HEK293 (cell line): ENCODE measurements around the gene HMGN5.

Experiments
- CTCF ChIA-PET: fragments of 350-600 bp; formaldehyde crosslinking; extraction: SDS; loops from one replicate; lab custom pipeline; 2021; ENCODE audit warnings: antibody characterized with exemption; lab: Yijun Ruan, JAX
- POLR2A ChIA-PET: fragments of 300-600 bp; formaldehyde crosslinking; extraction: SDS; loops from one replicate; lab custom pipeline; 2020; ENCODE audit warnings: antibody characterized with exemption, inconsistent platforms; lab: Yijun Ruan, JAX
- H3K27ac ChIP-seq: fragments of 200-500 bp; sonication (Bioruptor generic); 2 replicates; pipeline ENCODE4 v1.5.1; 2014; ENCODE audit warnings: low read depth, low read length, control low read depth, inconsistent platforms; ENCODE audit errors: extremely low read depth
- H3K36me3 ChIP-seq, 2 experiments: fragments of 200-500 bp in 1 of 2; sonication (Bioruptor generic) in 1 of 2; 1 replicate in 1 of 2; 2 replicates in 1 of 2; pipeline ENCODE4 v1.5.1; 2014 to 2017; ENCODE audit warnings: inconsistent platforms in 2 of 2, low read length in 2 of 2; ENCODE audit not compliant: control insufficient read depth in 2 of 2, insufficient read depth in 1 of 2
- H3K4me1 ChIP-seq: fragments of 200-500 bp; sonication (Bioruptor generic); 2 replicates; pipeline ENCODE4 v1.5.1; 2014; ENCODE audit warnings: mild to moderate bottlenecking, low read length, inconsistent platforms; ENCODE audit not compliant: control insufficient read depth, insufficient read depth
- H3K4me3 ChIP-seq: 2 replicates; pipeline ENCODE4 v1.5.1; 2011; ENCODE audit warnings: low read depth, mild to moderate bottlenecking, control low read depth, low read length, moderate library complexity
- H3K9me3 ChIP-seq: fragments of 200-500 bp; sonication (Bioruptor generic); 2 replicates; pipeline ENCODE4 v1.5.1; 2014; ENCODE audit warnings: low read depth, low read length, inconsistent platforms; ENCODE audit not compliant: control insufficient read depth, insufficient read depth
- FEZF1 ChIP-seq: fragments of 450-650 bp; formaldehyde crosslinking; IDR thresholded peaks from 2 replicates; pipeline ENCODE4 v1.5.1; 2016; ENCODE audit warnings: missing biosample characterization, missing genetic modification characterization
- KLF1 ChIP-seq: fragments of 450-650 bp; formaldehyde crosslinking; IDR thresholded peaks from 2 replicates; pipeline ENCODE4 v1.5.1; 2016; ENCODE audit warnings: missing biosample characterization, missing genetic modification characterization
- MEIS1 ChIP-seq: sonication (generic); formaldehyde crosslinking; IDR thresholded peaks from 2 replicates; pipeline ENCODE4 v1.8.1; 2022; ENCODE audit warnings: missing genetic modification reagents, mild to moderate bottlenecking, borderline replicate concordance
- REPIN1 ChIP-seq: fragments of 450-650 bp; formaldehyde crosslinking; IDR thresholded peaks from 2 replicates; pipeline ENCODE4 v1.5.1; 2017; ENCODE audit warnings: missing biosample characterization, missing genetic modification characterization, low read depth
- WT1 ChIP-seq: fragments of 450-650 bp; formaldehyde crosslinking; IDR thresholded peaks from 2 replicates; pipeline ENCODE4 v1.5.1; 2016; ENCODE audit warnings: missing biosample characterization, missing genetic modification characterization
- YY2 ChIP-seq: fragments of 450-650 bp; formaldehyde crosslinking; IDR thresholded peaks from 2 replicates; pipeline ENCODE4 v1.5.1; 2016; ENCODE audit warnings: missing biosample characterization, missing genetic modification characterization
- ZBTB7A ChIP-seq: fragments of 450-650 bp; formaldehyde crosslinking; IDR thresholded peaks from 2 replicates; pipeline ENCODE4 v1.5.1; 2016; ENCODE audit warnings: low read depth, missing biosample characterization, missing genetic modification characterization
- ZNF10 ChIP-seq: fragments of 450-650 bp; formaldehyde crosslinking; IDR thresholded peaks from 2 replicates; pipeline ENCODE4 v1.5.1; 2017; ENCODE audit warnings: missing biosample characterization, missing genetic modification characterization
- ZNF146 ChIP-seq: fragments of 450-650 bp; formaldehyde crosslinking; IDR thresholded peaks from 2 replicates; pipeline ENCODE4 v1.5.1; 2016; ENCODE audit warnings: missing biosample characterization, missing genetic modification characterization
- ZNF184 ChIP-seq: fragments of 450-650 bp; IDR thresholded peaks from 2 replicates; pipeline ENCODE4 v1.5.1; 2018; ENCODE audit warnings: missing biosample characterization, mild to moderate bottlenecking, missing genetic modification characterization
- ZNF211 ChIP-seq: fragments of 450-650 bp; formaldehyde crosslinking; IDR thresholded peaks from 2 replicates; pipeline ENCODE4 v1.5.1; 2016; ENCODE audit warnings: low read depth, missing biosample characterization, missing genetic modification characterization
- ZNF302 ChIP-seq: fragments of 450-650 bp; formaldehyde crosslinking; IDR thresholded peaks from 2 replicates; pipeline ENCODE4 v1.5.1; 2016; ENCODE audit warnings: missing biosample characterization, missing genetic modification characterization, low read depth
- ZNF335 ChIP-seq: fragments of 450-650 bp; formaldehyde crosslinking; conservative IDR thresholded peaks from 2 replicates; pipeline ENCODE4 v1.5.1; 2016; ENCODE audit warnings: missing biosample characterization, missing genetic modification characterization
- ZNF341 ChIP-seq: fragments of 450-650 bp; formaldehyde crosslinking; IDR thresholded peaks from 2 replicates; pipeline ENCODE4; 2016; ENCODE audit warnings: low read depth, missing biosample characterization, missing genetic modification characterization
- ZNF501 ChIP-seq: fragments of 450-650 bp; formaldehyde crosslinking; IDR thresholded peaks from 2 replicates; pipeline ENCODE4 v1.5.1; 2016; ENCODE audit warnings: missing biosample characterization, missing genetic modification characterization
- ZNF514 ChIP-seq: fragments of 450-650 bp; formaldehyde crosslinking; IDR thresholded peaks from 2 replicates; pipeline ENCODE4 v1.5.1; 2016; ENCODE audit warnings: missing biosample characterization, missing genetic modification characterization
- ZNF548 ChIP-seq: fragments of 450-650 bp; formaldehyde crosslinking; IDR thresholded peaks from 2 replicates; pipeline ENCODE4 v1.5.1; 2016; ENCODE audit warnings: missing biosample characterization, missing genetic modification characterization
- ZNF585B ChIP-seq: fragments of 450-650 bp; formaldehyde crosslinking; IDR thresholded peaks from 2 replicates; pipeline ENCODE4 v1.5.1; 2016; ENCODE audit warnings: missing biosample characterization, missing genetic modification characterization
- ZNF76 ChIP-seq: fragments of 450-650 bp; formaldehyde crosslinking; IDR thresholded peaks from 2 replicates; pipeline ENCODE4; 2016; ENCODE audit warnings: low read depth, missing biosample characterization, missing genetic modification characterization, borderline replicate concordance
- ZNF843 ChIP-seq: fragments of 450-650 bp; formaldehyde crosslinking; IDR thresholded peaks from 2 replicates; pipeline ENCODE4 v1.5.1; 2016; ENCODE audit warnings: missing biosample characterization, missing genetic modification characterization
- TF ChIP-seq, protein P1 (sequence below): fragments of 450-650 bp; formaldehyde crosslinking; IDR thresholded peaks from 2 replicates; pipeline ENCODE4 v1.5.1; 2016; ENCODE audit warnings: missing biosample characterization, missing genetic modification characterization
- TF ChIP-seq, protein P2 (sequence below): IDR thresholded peaks from 2 replicates; pipeline ENCODE4 v1.6.1; 2011; ENCODE audit warnings: mild to moderate bottlenecking, low read depth, low read length, borderline replicate concordance
- TF ChIP-seq, protein P3 (sequence below): fragments of 450-650 bp; formaldehyde crosslinking; IDR thresholded peaks from 2 replicates; pipeline ENCODE4 v1.5.1; 2016; ENCODE audit warnings: missing biosample characterization, missing genetic modification characterization
- TF ChIP-seq, protein P4 (sequence below): fragments of 450-650 bp; formaldehyde crosslinking; IDR thresholded peaks from 2 replicates; pipeline ENCODE4 v1.5.1; 2017; ENCODE audit warnings: missing biosample characterization, missing genetic modification characterization
- TF ChIP-seq, protein P5 (sequence below): fragments of 450-650 bp; formaldehyde crosslinking; IDR thresholded peaks from 2 replicates; pipeline ENCODE4 v1.5.1; 2016; ENCODE audit warnings: missing biosample characterization, missing genetic modification characterization, low read depth

HMGN5 gene, protein sequence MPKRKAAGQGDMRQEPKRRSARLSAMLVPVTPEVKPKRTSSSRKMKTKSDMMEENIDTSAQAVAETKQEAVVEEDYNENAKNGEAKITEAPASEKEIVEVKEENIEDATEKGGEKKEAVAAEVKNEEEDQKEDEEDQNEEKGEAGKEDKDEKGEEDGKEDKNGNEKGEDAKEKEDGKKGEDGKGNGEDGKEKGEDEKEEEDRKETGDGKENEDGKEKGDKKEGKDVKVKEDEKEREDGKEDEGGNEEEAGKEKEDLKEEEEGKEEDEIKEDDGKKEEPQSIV

DNA sequence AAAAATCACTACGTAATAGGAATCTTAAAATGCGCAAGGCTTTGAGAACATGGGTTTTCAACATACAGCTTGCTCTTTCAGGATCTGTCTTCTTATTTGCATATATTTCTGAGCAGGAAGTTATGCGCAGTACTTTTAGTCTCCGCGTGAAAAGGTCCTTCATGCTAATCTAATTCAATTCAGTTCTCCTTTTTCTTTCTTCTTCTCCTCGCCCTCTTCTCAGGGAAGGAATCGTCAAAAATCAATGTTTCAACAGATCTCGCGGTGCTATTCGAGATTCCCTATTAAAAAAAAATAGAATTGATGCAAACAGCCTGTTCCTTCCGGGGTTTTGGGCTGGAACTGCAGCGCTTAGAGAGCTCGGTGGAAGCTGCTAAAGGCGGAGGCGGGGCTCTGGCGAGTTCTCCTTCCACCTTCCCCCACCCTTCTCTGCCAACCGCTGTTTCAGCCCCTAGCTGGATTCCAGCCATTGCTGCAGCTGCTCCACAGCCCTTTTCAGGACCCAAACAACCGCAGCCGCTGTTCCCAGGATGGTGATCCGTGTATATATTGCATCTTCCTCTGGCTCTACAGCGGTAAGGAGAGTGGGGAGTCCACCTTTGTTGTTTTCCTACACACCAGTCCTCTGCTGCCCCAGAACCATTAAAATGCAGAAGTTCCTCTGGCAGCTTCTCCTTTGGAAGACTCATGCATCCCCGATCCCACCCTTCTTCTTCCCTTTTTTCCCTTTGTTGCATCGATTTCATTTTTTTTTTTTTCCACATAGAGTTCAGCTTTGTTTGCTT, at the start of gene HMGN5, which contains the start of gene SH3BGRL:
Gene HMGN5 (minus strand): TSS at position 243 of the 785 bp plus-strand sequence. CDS start 80,364 bp downstream, outside the sequence.
Gene SH3BGRL (plus strand): TSS at position 432 of the 785 bp plus-strand sequence. CDS start 99 bp downstream, at position 531.
- CTCF ChIA-PET: interaction anchor here (0.6 to 0.7 kb wide), 4 partner anchors 9 to 392 kb away, joined by 3 to 4 read pairs (median 4); partner anchors contain the start of gene BRWD3
- Histone ChIP-seq H3K27ac (no peak within 1 kb of the TSS), H3K4me3 (peak within 1 kb of the TSS; percentile 37)
- TF ChIP-seq ZNF146 (tag by site-specific recombination) (no peak), ZNF501 (tag by site-specific recombination) (no peak), ZNF76 (tag by site-specific recombination) (no peak), ZBTB7A (no peak), YY2 (tag by site-specific recombination) (no peak), KLF1 (tag by site-specific recombination) (no peak), ZNF302 (tag by site-specific recombination) (no peak), ZNF10 (no peak), WT1 (tag by site-specific recombination) (no peak), ZNF548 (tag by site-specific recombination) (peak; percentile 31; the same call in 1 of the 2 replicates), ZNF585B (tag by site-specific recombination) (no peak), ZNF514 (tag by site-specific recombination) (no peak), ZNF335 (peak; percentile 43; the same call in 1 of the 2 replicates), ZNF843 (tag by site-specific recombination) (no peak), MEIS1 (CRISPR knock-in tag) (no peak), ZNF211 (no peak), REPIN1 (no peak), ZNF341 (tag by site-specific recombination) (peak; percentile 83), ZNF184 (tag by site-specific recombination) (no peak), FEZF1 (tag by site-specific recombination) (no peak)
- TF ChIP-seq, protein P1, sequence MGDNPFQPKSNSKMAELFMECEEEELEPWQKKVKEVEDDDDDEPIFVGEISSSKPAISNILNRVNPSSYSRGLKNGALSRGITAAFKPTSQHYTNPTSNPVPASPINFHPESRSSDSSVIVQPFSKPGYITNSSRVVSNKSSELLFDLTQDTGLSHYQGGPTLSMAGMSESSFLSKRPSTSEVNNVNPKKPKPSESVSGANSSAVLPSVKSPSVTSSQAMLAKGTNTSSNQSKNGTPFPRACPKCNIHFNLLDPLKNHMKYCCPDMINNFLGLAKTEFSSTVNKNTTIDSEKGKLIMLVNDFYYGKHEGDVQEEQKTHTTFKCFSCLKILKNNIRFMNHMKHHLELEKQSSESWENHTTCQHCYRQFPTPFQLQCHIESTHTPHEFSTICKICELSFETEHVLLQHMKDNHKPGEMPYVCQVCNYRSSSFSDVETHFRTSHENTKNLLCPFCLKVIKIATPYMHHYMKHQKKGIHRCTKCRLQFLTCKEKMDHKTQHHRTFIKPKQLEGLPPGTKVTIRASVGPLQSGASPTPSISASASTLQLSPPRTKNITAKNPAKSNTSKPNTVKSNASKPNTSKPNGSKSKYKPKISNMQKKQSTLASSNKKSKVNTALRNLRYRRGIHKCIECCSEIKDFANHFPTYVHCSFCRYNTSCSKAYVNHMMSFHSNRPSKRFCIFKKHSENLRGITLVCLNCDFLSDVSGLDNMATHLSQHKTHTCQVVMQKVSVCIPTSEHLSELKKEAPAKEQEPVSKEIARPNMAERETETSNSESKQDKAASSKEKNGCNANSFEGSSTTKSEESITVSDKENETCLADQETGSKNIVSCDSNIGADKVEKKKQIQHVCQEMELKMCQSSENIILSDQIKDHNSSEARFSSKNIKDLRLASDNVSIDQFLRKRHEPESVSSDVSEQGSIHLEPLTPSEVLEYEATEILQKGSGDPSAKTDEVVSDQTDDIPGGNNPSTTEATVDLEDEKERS (tag by site-specific recombination): no peak
- TF ChIP-seq, protein P2, sequence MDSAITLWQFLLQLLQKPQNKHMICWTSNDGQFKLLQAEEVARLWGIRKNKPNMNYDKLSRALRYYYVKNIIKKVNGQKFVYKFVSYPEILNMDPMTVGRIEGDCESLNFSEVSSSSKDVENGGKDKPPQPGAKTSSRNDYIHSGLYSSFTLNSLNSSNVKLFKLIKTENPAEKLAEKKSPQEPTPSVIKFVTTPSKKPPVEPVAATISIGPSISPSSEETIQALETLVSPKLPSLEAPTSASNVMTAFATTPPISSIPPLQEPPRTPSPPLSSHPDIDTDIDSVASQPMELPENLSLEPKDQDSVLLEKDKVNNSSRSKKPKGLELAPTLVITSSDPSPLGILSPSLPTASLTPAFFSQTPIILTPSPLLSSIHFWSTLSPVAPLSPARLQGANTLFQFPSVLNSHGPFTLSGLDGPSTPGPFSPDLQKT: no peak
- TF ChIP-seq, protein P3, sequence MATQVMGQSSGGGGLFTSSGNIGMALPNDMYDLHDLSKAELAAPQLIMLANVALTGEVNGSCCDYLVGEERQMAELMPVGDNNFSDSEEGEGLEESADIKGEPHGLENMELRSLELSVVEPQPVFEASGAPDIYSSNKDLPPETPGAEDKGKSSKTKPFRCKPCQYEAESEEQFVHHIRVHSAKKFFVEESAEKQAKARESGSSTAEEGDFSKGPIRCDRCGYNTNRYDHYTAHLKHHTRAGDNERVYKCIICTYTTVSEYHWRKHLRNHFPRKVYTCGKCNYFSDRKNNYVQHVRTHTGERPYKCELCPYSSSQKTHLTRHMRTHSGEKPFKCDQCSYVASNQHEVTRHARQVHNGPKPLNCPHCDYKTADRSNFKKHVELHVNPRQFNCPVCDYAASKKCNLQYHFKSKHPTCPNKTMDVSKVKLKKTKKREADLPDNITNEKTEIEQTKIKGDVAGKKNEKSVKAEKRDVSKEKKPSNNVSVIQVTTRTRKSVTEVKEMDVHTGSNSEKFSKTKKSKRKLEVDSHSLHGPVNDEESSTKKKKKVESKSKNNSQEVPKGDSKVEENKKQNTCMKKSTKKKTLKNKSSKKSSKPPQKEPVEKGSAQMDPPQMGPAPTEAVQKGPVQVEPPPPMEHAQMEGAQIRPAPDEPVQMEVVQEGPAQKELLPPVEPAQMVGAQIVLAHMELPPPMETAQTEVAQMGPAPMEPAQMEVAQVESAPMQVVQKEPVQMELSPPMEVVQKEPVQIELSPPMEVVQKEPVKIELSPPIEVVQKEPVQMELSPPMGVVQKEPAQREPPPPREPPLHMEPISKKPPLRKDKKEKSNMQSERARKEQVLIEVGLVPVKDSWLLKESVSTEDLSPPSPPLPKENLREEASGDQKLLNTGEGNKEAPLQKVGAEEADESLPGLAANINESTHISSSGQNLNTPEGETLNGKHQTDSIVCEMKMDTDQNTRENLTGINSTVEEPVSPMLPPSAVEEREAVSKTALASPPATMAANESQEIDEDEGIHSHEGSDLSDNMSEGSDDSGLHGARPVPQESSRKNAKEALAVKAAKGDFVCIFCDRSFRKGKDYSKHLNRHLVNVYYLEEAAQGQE (tag by site-specific recombination): no peak
- TF ChIP-seq, protein P4, sequence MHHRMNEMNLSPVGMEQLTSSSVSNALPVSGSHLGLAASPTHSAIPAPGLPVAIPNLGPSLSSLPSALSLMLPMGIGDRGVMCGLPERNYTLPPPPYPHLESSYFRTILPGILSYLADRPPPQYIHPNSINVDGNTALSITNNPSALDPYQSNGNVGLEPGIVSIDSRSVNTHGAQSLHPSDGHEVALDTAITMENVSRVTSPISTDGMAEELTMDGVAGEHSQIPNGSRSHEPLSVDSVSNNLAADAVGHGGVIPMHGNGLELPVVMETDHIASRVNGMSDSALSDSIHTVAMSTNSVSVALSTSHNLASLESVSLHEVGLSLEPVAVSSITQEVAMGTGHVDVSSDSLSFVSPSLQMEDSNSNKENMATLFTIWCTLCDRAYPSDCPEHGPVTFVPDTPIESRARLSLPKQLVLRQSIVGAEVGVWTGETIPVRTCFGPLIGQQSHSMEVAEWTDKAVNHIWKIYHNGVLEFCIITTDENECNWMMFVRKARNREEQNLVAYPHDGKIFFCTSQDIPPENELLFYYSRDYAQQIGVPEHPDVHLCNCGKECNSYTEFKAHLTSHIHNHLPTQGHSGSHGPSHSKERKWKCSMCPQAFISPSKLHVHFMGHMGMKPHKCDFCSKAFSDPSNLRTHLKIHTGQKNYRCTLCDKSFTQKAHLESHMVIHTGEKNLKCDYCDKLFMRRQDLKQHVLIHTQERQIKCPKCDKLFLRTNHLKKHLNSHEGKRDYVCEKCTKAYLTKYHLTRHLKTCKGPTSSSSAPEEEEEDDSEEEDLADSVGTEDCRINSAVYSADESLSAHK: no peak
- TF ChIP-seq, protein P5, sequence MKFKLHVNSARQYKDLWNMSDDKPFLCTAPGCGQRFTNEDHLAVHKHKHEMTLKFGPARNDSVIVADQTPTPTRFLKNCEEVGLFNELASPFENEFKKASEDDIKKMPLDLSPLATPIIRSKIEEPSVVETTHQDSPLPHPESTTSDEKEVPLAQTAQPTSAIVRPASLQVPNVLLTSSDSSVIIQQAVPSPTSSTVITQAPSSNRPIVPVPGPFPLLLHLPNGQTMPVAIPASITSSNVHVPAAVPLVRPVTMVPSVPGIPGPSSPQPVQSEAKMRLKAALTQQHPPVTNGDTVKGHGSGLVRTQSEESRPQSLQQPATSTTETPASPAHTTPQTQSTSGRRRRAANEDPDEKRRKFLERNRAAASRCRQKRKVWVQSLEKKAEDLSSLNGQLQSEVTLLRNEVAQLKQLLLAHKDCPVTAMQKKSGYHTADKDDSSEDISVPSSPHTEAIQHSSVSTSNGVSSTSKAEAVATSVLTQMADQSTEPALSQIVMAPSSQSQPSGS: no peak

More for the DNA sequence above, at the start of gene HMGN5, which contains the start of gene SH3BGRL:
- Histone ChIP-seq H3K9me3 (no peaks in the 10 kb centered on the region), H3K36me3 (no peaks in the 10 kb centered on the region), H3K4me1 (no peaks in the 10 kb centered on the region)
- POLR2A ChIA-PET: interaction anchor here (0.6 to 2.0 kb wide), 2 partner anchors 176 to 393 kb away, joined by 3 to 6 read pairs; no protein-coding TSS in a partner anchor
